Endothelial cell of hepatic sinusoid (primary cell): ENCODE results near the gene EMP1.

Source experiments
- in situ Hi-C: cut with HindIII; loops from 2 replicates; pipeline ENCODE4 v1.10.0; 2017; ENCODE audit warnings: low sequenced_read_pairs

Gene EMP1

DNA sequence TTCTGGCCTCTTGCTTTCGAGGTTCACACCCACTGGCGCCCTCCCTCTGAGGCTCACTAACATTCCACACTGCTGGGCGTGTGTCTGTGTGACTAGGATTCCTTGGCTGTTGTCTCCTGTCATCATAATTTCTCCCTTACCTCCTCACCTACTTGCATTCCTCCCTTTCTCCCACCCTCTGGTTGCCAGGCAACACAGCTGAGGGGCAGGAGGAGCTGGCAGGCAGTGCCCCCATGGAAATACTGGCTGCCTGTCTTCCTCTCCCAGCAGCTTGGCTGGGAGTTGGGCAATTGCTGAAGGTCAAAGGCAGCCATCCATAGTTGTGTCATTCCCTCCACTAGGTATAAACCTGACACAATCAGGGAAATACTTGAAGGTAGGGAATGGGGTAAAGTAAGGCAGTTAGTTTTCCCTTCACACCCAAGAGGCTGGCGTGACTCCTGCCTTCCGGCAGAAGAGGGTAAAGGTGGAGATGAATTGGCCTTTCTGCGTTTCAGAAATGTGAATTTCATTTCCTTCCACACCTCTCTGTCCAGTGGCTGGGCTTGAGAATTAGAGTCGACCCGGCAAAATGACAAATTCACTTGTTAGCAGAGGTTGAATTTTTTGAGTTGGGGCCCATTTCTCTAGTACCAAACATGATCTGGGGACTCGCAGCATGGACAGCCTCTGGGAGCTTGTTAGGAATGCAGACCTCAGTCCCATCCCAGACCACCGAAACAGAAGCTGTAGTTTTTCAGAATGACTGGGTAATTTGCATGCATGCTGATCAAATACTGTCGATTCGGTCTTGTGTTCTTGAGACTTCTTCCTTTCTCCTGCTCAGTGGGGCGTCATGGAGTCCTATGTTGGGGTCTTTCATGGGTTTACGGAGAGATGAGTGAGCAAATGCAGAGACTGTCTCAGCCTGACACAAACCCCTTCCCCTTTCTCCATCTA lies 24.3 kb upstream of the EMP1 start:
- in situ Hi-C loops = no loop called here

DNA sequence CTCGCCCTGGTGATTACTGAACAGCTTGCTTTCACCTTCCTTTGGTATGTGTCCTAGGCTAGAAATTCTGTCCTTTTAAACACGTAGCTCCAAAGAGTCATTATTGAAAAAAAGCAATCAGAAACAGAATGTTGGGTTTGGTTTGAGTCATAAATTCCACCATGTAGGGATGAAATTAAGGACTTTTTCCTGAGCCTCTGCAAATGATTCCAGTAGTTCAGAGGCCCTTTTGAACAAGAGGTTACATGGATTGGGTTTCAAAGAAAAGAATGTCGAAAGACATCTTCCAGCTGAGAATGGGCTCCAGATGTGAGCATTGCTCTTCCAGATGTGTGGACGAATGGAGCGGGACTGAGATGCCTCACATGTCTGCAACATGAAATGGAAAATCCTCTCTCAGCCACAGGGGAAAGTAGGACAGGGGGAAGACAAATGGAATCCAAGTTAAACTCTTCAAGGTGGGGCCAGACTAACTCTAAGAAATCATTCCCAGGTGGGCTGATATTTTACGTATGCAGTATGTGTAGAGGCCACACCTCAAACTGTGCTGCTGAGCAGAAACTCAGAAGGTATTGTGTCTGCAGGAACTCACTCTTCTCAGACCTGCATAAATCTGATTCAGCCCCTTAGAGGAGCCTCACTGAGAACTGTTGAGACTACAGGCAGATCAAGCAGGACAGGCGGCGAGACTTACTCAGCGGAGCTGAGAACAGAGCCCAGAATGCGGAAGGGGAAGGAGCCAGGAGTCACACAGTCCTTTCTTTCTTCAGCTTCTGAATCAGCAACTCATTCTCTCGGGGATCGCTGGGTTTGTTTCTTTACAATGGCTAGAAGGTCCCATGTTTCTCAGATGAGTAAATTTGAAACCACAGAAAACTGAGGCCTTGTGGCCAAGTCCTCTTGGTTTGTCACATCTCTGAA lies 23.3 kb upstream of the EMP1 start:
- in situ Hi-C loops = no loop called here

DNA sequence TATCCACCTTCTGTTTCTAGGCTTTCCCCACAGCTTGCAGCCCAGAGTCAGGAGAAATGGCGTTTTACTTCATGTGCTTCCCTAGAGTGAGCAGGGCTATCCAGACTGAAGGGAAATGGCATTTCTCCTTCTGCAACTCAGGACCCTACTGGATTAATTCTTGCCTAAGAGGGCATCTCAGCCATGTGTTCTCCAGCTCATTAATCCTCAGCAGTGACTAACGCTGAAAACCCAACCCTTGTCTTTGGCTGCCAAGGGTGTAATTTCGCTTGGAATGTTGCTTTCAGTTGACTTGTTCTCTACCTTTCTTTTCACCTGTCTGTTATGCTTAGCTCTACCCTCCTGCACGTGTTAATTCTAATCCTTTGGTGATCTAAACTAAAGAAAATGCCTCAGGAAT lies 21.0 kb upstream of the EMP1 start:
- in situ Hi-C loops = no loop called here

- in situ Hi-C loops = no loop called here
These were observed 20.3 kb upstream of the EMP1 start for GRCh38 chr12:13176256-13176655.

DNA sequence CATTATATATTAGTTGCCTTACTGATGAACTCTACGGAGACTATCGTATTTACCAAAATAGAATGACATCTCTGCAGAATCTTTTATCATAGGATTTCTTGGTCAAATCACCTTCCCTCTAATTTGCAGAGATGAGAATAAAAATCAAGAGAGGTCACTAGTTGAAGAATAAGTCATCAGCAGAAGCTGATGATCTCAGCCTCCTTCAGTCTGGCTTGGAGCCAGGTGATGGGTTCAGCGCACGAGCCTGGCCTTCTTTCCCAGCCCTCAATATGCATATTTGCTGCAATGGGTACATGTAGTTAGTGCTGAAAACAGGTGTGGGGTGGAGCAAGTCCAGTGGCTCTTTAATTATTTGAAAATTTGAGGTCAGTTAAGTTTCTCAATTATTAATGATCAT lies 19.2 kb upstream of the EMP1 start:
- in situ Hi-C loops = no loop called here

GRCh38 chr12:13177906-13178305 lies 18.6 kb upstream of the EMP1 start:
- in situ Hi-C loops = no loop called here

DNA sequence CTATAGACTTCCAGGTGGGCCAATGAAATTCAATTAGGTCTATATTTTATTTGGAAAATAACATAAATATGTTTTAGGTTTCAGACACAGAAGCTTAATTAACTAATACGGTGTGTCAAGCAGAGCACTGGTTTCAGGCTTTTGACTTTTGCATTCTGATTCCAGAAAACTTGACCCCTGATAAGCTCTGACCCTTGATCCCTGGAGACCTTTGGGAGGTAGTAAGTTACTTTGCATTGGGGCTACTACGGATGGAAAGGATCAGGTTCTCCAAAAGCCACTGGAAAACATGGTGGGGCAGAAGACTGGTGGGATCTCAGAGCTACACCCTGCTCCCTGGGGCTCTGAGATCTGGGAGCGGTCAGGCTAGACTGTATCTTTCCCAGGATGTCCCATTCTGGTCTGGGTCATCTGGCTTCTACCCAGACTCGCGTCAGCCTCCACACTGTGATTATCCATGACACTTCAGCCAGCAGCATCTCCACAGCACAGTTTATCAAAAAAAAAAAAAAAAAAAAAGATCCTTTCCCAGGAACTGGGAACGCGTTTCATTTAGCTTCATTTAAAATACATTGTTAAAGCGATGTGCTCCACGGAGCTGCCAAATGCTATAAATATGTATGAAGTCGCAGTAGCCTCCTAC lies 17.8 kb upstream of the EMP1 start:
- in situ Hi-C loops = no loop called here

GRCh38 chr12:13179211-13180074 lies 17.1 kb upstream of the EMP1 start:
- in situ Hi-C loops = no loop called here

DNA sequence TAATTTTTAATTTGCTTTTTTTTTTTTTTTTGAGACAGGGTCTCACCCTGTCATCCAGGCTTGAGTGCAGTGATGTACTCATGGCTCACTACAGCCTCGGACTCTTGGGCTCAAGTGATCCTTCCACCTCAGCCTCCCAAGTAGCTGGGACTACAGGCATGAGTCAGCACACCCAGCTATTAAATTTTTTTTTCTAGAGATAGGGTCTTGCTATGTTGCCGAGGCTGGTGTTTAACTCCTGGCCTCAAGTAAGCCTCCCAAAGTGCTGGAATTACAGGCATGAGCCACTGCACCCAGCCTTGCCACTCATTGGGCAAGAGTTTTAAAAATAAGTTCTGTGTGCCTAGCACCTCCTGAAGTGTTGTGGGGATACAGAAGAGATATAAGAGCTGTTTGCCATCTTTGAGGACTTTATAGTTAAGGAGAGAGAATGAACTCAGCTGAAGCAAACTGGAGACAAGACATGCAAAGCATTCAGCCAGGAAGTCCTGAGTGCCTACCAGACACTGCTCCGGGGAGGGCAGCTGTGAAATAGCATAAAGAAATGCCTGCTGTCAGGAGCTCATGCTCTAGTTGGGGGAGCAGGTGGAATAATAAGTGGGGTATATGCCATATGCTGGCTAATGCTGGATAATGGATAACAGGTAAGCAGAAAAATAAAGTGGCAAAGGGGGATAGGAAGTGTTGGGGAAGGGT lies 15.0 kb upstream of the EMP1 start:
- in situ Hi-C loops = no loop called here

GRCh38 chr12:13182881-13183280 lies 13.6 kb upstream of the EMP1 start:
- in situ Hi-C loops = no loop called here

GRCh38 chr12:13183620-13184019 lies 12.9 kb upstream of the EMP1 start:
- in situ Hi-C loops = no loop called here

DNA sequence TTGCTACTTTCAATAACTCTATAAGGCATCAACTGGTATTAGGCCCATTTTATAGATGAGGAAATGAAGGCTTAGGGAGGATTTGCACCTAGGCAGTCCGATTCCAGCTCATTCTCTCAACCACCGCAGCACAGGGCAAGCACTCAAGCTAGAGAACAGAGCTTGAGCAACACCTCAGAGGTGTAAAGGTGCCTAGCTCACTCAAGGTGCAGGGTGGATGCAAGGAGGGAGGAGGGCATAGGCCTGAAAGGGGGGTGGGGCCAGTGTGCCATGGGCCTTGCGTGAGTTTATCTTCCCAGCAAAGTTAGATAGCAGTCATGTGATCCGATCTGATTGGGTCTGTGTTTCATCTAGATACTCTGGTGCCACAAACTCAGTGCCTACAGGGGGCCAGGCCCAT lies 10.2 kb upstream of the EMP1 start:
- in situ Hi-C loops = no loop called here

DNA sequence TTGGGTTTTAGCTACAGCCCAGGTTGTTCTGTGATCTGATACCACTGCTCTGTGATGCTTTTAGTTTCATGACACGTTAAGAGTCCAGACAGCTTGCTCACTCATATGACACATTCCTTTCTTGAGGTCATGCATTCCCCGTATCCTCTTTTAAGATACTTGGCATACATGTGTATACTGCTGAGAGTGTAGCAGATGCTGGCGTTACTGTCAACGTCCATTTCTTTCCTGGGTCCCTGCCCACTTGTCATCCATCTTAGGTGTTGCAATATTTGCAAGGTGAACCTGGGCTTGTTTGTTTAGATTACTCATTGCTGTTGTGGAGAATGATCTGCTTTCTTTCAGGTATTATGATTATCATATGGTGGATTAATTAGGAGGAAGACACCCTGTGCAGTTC lies 9.1 kb upstream of the EMP1 start:
- in situ Hi-C loops = no loop called here

GRCh38 chr12:13189264-13189663 lies 7.3 kb upstream of the EMP1 start:
- in situ Hi-C loops = no loop called here

DNA sequence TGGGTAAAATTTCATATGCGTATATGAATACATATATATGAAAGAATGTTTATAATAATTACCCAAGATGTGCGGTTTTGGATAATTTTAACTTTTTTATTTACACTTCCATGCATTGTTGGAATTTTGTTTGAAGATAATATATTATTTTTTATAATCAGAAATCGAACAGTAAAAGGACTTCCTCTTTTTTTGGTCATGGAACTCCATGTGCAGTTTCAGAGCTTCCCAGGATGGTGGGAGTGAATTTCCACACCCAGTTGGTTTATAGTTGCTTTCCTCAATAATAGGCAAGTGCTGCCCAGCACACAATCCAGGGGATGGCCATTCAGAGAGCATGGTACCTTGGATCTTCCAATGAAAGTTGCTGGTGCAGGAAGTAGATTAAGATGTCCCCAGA lies 6.3 kb upstream of the EMP1 start:
- in situ Hi-C loops = no loop called here

- in situ Hi-C loops = no loop called here
These were observed 3.8 kb upstream of the EMP1 start for GRCh38 chr12:13192719-13193118.

- in situ Hi-C loops = no loop called here
These were observed 2.9 kb upstream of the EMP1 start for GRCh38 chr12:13193505-13194231.

DNA sequence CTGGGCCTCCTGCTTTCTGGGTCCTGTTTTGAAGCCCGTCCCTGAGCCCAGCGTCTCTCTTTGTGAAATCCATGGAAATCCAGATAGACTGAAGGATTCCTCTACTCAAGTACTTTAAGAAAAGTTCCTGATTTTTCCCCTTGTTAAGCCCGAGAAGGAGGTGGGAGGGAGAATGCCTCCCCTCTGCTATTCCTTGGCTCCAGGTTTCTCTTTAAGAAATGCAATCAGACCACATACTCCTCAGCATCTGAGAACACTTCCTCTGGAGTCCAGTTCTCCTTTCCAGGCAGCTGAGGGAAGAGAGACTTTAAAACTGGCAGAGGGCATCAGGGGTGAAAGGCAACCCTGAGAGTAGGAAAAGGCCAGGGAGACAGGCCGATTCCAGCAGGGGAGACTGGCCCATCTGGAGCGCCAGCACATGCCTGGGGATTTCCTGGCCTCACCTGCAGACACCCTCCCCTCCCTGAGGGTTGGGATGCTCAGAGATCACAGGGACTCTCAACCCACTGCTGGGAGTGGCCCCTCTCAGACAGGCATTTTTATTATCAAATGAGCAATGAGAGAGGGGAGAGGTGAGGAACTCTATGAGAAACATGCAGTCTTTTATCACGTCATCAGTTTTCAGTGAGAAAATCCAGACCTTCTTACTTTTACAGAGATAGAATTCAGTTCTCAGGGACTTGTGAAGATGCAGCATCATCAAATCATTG lies 2.0 kb upstream of the EMP1 start:
- in situ Hi-C loops = no loop called here

GRCh38 chr12:13195250-13195649 lies 1.3 kb upstream of the EMP1 start:
- in situ Hi-C loops = no loop called here
